ENCODE measurements around the gene PAWR.

- TF ChIP-seq PAWR (CRISPR knock-in tag; IDR thresholded peaks at IDR 0.05; ENCODE audit: borderline replicate concordance), result no peak
- no peak for TF ChIP-seq ZKSCAN1 (IDR thresholded peaks at IDR 0.05; ENCODE audit: low read length)
- TF ChIP-seq HDAC2 (CRISPR knock-in tag; IDR thresholded peaks at IDR 0.05), result no peak
Measured at GRCh38 chr12:79710707-79711483, 20.1 kb upstream of the PAWR start.
